ENCODE measurements around the gene PLEKHH2. TPM values are rescaled to one million over a fixed set of nuclear protein-coding genes. Genes with fewer than 3 reads are reported as not detected.
"Not testable (repeated sequence)": the region's sequence is repeated elsewhere in the genome, so short reads cannot be mapped to it uniquely, and the experiment has no call there.

The PLEKHH2 gene
- total and polyA plus RNA-seq, 5 donors = 3.2 to 5.9 (median 3.9) TPM

DNA sequence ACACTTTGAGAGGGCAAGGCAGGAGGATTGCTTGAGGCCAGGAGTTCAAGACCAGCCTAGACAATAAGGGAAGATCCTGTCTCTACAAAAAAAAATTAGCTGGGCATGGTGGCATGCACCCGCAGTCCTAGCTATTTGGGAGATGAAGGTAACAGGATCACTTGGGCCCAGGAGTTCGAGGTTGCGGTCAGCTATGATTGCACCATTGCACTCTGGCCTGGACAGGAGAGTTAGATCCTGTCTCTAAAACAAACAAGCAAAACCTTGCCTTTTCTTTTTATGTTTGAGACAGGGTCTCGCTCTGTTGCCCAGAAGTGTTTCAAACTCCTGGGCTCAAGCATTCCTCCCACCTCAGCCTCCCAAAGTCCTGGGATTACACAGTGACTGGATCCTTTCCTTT is 26.7 kb upstream of the PLEKHH2 start:
- Histone ChIP-seq H3K4me1 (ENCODE audit: control insufficient read depth, insufficient read depth, low read length) (no peaks in the 10 kb centered on the region), H3K27ac (ENCODE audit: low read length) (no peak overlapping the region), H3K27me3 (ENCODE audit: control insufficient read depth, insufficient read depth) (no peaks in the 10 kb centered on the region), H3K4me3 (ENCODE audit: low read length) (no peak overlapping the region), H3K9me3 (ENCODE audit: control insufficient read depth, low read length) (no peaks in the 10 kb centered on the region)
- no peak for DNase-seq
- intact Hi-C loops (cut with DNase I) = loop anchor here in 2 of 4 donors (10.0 kb wide), 1 partner anchor 164 kb away; the partner anchor contains the start of gene DYNC2LI1 (in 2 of the 2)
- ATAC-seq = no peak
- WGBS = 94% methylated on average over 4 of the region's 4 CpGs

DNA sequence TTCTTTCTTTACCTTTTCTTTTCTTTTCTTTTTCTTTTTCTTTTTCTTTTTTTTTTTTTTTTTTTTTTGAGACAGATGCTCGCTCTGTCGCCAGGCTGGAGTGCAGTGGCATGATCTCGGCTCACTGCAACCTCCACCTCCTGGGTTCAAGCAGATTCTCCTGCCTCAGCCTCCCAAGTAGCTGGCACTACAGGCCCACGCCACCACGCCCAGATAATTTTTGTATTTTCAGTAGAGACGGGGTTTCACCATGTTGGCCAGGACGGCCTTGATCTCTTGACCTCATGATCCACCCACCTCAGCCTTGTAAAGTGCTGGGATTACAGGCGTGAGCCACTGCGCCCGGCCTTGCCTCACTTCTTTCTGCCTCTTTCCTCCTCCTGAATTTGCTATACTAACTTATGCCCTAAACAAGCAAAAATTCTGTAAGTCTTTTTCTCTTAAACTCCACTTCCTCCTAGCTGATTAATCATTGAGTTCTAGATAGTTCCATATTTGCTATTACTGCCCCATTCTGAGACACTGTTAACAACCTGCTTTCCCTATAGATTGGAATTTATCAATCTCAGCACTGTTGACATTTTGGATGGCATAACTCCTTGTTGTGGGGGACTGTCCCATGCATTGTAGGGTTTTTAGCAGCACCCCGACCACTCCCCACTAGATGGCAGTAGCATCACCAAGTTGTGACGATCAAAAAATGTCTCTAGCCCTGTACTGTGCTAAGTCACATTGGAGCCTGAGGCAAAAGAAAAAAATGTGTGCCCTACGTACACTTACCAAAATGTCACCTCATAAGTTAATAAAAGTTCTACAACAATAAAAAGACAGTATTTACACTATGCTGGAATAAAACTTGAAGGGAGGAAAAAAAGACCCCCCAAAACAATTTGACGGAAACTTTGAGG is 24.8 kb upstream of the PLEKHH2 start:
- H3K27me3 ChIP-seq (ENCODE audit: control insufficient read depth, insufficient read depth) = no peaks in the 10 kb centered on the region
- 62% methylated on average over 14 of the region's 14 CpGs for WGBS
- no peak overlapping the region for H3K27ac ChIP-seq (ENCODE audit: low read length)
- no peak overlapping the region for H3K4me3 ChIP-seq (ENCODE audit: low read length)
- intact Hi-C loops (cut with DNase I) = loop anchor here in 2 of 4 donors (10.0 kb wide), 1 partner anchor 163 kb away; the partner anchor contains the start of gene DYNC2LI1 (in 2 of the 2)
- H3K4me1 ChIP-seq (ENCODE audit: control insufficient read depth, insufficient read depth, low read length) = no peaks in the 10 kb centered on the region
- peak; percentile 60 to 86 (median 78) for DNase-seq
- H3K9me3 ChIP-seq (ENCODE audit: control insufficient read depth, low read length) = no peaks in the 10 kb centered on the region
- ATAC-seq = peak; percentile 89 to 91

DNA sequence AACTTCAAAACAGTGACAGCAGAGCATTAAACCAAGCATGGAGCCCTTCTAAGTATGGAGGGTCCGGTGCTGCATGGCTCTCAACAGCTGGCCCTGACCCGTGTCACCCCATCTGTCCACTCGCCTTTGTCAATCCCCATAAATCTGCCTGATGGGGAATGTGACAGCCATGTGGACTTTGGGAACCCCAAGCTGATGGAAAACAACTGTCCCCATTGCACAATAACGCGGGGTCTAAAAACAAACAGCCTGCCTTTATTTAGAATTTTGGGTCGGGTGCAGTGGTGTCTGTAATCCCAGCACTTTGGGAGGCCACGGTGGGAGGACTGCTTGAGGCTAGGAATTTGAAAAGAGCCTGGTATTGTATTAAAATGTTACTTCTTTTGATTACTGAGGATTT is 24.1 kb upstream of the PLEKHH2 start:
- DNase-seq (no peak), ATAC-seq (no peak)
- H3K27ac ChIP-seq (ENCODE audit: low read length) = no peak overlapping the region
- no peak overlapping the region for H3K4me3 ChIP-seq (ENCODE audit: low read length)
- intact Hi-C loops (cut with DNase I) = loop anchor here in 2 of 4 donors (10.0 kb wide), 1 partner anchor 162 kb away; the partner anchor contains the start of gene DYNC2LI1 (in 2 of the 2)
- no peaks in the 10 kb centered on the region for H3K27me3 ChIP-seq (ENCODE audit: control insufficient read depth, insufficient read depth)
- WGBS = 75% methylated on average over 7 of the region's 7 CpGs
- no peaks in the 10 kb centered on the region for H3K4me1 ChIP-seq (ENCODE audit: control insufficient read depth, insufficient read depth, low read length)
- H3K9me3 ChIP-seq (ENCODE audit: control insufficient read depth, low read length) = no peaks in the 10 kb centered on the region

DNA sequence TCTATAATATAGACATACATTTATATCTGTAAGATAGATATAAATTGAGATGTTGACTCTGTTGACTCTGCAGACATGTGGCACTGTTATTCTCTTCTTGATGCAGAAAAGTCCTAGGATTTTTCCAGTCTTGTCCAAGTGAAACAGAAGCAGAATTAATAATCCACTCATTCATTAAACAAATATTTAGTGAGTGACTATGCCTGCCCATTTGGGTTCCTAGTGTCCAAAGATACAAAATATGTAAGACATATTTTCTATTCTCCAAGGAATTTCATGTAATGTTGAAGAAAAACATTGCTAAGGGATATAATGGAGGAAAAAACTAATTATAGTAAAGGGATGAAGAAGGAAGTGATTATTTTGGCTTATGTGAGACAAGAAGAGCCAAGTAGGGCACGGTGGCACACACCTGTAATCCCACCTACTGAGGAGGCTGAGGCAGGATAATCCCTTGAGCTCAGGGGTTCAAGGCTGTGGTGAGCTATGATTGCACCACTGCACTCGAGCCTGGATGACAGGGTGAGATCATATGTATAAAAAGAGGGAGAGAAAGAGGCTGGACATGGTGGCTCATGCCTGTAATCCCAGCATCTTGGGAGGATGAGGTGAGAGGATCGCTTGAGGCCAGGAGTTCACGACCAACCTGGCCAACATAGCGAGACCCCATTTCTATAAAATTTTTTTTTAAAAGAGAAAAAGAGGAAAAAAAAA is 19.9 kb upstream of the PLEKHH2 start:
- Histone ChIP-seq H3K4me3 (ENCODE audit: low read length) (no peak overlapping the region), H3K27me3 (ENCODE audit: control insufficient read depth, insufficient read depth) (no peaks in the 10 kb centered on the region), H3K9me3 (ENCODE audit: control insufficient read depth, low read length) (no peaks in the 10 kb centered on the region), H3K27ac (ENCODE audit: low read length) (no peak overlapping the region), H3K4me1 (ENCODE audit: control insufficient read depth, insufficient read depth, low read length) (no peaks in the 10 kb centered on the region)
- intact Hi-C loops (cut with DNase I) = loop anchor here in 2 of 4 donors (10.0 kb wide), 1 partner anchor 158 kb away; the partner anchor contains the start of gene DYNC2LI1 (in 2 of the 2)
- ATAC-seq = no peak
- 79% methylated on average over 5 of the region's 5 CpGs for WGBS
- DNase-seq = no peak

DNA sequence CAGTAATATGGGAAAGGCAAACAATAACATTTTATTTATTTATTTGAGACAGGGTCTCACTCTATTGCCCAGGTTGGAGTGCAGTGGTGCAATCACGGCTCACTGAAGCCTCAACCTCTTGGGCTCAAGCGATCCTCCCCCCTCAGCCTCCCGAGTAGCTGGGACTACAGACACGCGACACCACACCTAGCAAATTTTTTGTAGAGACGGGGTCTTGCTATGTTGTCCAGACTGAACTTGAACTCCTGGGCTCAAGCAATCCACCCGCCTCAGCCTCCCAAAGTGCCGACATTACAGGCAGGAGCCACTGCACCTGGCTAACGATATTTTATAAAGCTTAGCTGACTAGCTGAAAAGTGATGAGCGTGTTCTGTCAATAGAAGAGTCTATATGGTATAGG is 17.5 kb upstream of the PLEKHH2 start:
- intact Hi-C loops (cut with DNase I) = loop anchor here in 2 of 4 donors (10.0 kb wide), 1 partner anchor 155 kb away; the partner anchor contains the start of gene DYNC2LI1 (in 2 of the 2)
- H3K4me3 ChIP-seq (ENCODE audit: low read length) = no peak overlapping the region
- no peak overlapping the region for H3K27ac ChIP-seq (ENCODE audit: low read length)
- no peaks in the 10 kb centered on the region for H3K9me3 ChIP-seq (ENCODE audit: control insufficient read depth, low read length)
- no peaks in the 10 kb centered on the region for H3K27me3 ChIP-seq (ENCODE audit: control insufficient read depth, insufficient read depth)
- H3K4me1 ChIP-seq (ENCODE audit: control insufficient read depth, insufficient read depth, low read length) = no peaks in the 10 kb centered on the region
- no peak for DNase-seq
- 93% methylated on average over 10 of the region's 10 CpGs for WGBS
- ATAC-seq = no peak

DNA sequence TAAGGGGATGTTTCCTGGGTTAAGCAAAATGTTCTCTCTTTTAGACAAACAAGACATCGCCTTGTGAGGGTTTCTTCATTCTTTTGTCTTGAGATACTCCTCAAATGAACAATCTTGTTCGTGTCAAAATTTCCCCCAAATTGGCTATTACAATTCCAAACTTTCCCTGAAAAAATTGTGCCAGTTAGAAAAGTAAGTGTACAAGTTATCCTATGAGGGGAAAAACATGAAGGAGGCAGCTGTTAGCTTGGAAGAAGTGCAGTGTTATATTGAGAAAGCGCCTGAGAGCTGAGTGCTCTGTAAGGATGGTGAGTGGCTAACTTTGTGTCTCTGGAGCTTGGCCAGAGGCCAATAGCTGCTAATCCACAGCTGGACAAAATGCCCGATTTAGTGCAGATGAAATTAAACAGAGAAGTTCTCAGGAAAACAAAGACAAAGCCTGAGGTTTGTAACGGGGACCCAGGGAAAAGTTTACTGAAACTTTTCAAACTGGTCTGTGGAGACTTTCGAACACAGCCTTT is 14.1 kb upstream of the PLEKHH2 start:
- Histone ChIP-seq H3K4me3 (ENCODE audit: low read length) (no peak overlapping the region), H3K27ac (ENCODE audit: low read length) (no peak overlapping the region), H3K9me3 (ENCODE audit: control insufficient read depth, low read length) (no peaks in the 10 kb centered on the region), H3K4me1 (ENCODE audit: control insufficient read depth, insufficient read depth, low read length) (no peaks in the 10 kb centered on the region), H3K27me3 (ENCODE audit: control insufficient read depth, insufficient read depth) (no peaks in the 10 kb centered on the region)
- 40% methylated on average over 6 of the region's 6 CpGs for WGBS
- intact Hi-C loops (cut with DNase I) = no loop called here
- peak; percentile 51 to 59 for ATAC-seq
- DNase-seq = peak in 2 of 3 donors; percentile 52 to 80

DNA sequence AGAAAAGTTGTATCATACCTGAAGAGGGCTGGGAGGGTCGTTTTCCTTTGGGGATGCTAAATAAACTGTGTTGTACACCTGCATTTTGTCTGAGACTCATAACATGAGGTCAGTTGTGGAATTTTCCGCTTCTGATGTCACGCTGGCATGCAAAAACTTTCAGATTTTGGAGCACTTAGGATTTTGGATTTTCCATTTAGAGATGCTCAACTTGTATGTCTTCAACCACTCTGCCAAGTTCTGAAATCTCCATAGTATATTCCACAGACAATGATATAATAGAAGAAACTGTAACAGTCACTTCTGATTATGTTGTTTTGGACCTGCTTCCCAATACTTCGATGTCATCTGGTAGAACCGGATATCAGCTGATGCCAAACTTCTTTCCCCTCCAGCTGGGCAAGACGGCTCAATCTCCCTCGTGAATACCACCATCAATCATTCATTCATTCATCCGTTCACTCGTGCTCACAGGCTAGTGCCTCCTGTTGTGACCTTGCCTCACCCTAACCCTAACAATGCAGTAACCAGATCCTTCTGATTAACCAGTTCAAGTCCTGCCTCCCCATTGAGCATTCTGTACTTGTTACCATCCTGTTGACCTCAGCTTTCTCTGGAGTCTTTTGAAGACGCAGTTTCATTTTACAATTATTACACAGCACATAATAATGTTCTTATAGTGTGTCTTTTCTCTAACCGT is 5.3 kb upstream of the PLEKHH2 start:
- Histone ChIP-seq H3K4me1 (ENCODE audit: control insufficient read depth, insufficient read depth, low read length) (peaks cover 5% of the 10 kb centered on the region), H3K9me3 (ENCODE audit: control insufficient read depth, low read length) (no peaks in the 10 kb centered on the region), H3K27me3 (ENCODE audit: control insufficient read depth, insufficient read depth) (no peaks in the 10 kb centered on the region), H3K27ac (ENCODE audit: low read length) (no peak overlapping the region), H3K4me3 (ENCODE audit: low read length) (no peak overlapping the region)
- intact Hi-C loops (cut with DNase I) = no loop called here
- DNase-seq (no peak), ATAC-seq (no peak)
- WGBS = 57% methylated on average over 11 of the region's 11 CpGs

DNA sequence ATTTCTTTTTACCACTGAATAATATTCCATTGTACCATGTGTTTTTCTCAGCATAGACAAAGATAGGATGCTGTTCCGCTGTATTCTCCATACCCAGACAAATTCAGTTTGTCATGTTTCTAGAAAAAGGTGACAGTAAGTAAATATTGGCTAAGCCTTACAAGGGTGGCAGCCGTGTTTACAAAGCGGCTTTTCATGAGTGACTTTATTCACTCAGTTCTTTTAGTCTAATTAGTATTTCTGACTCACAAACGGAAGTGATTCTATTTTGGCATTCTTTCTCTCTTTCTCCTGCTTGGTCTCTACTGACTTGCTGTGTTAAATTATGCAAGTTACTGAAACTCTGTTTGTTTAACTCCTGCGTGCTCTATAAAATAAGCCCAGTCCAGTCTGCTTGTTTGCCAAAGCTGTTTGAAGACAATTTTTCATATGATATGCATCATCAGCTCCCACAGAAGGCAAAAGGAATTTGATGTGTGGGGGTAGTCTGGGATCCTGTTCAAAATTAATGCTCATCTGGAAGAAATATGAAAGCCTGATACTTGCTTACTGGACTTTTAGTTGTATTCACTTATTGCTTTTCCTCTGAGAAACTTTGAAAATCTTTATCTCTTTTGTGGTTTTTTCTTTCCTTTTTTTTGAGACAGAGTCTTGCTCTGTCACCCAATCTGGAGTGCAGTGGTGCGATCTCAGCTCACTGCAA is 2.3 kb upstream of the PLEKHH2 start:
- WGBS = 42% methylated on average over 6 of the region's 6 CpGs
- DNase-seq (no peak), ATAC-seq (no peak)
- Histone ChIP-seq H3K4me3 (ENCODE audit: low read length) (no peak overlapping the region), H3K4me1 (ENCODE audit: control insufficient read depth, insufficient read depth, low read length) (peaks cover 6% of the 10 kb centered on the region), H3K27me3 (ENCODE audit: control insufficient read depth, insufficient read depth) (no peaks in the 10 kb centered on the region), H3K9me3 (ENCODE audit: control insufficient read depth, low read length) (no peaks in the 10 kb centered on the region), H3K27ac (ENCODE audit: low read length) (no peak overlapping the region)
- intact Hi-C loops (cut with DNase I) = no loop called here

DNA sequence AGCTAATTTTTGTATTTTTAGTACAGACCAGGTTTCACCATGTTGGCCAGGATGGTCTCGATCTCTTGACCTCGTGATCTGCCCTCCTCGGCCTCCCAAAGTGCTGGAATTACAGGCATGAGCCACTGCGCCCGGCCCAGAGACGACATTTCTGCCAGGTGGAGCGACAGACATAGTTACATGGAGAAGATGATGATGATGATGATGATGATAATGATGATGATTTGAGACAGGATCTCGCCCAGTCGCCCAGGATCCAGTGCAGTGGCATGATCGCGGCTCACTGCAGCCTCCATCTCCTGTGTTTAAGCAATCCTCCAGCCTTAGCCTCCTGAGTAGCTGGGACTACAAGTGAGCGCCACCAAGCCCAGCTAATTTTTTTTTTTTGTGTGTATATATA is 907 bp upstream of the PLEKHH2 start:
- H3K27ac ChIP-seq (ENCODE audit: low read length); H3K4me3 ChIP-seq (ENCODE audit: low read length); ATAC-seq; H3K9me3 ChIP-seq (ENCODE audit: control insufficient read depth, low read length); H3K4me1 ChIP-seq (ENCODE audit: control insufficient read depth, insufficient read depth, low read length); H3K27me3 ChIP-seq (ENCODE audit: control insufficient read depth, insufficient read depth); intact Hi-C loops (cut with DNase I): not testable (repeated sequence)
- peak in 1 of 3 donors; percentile 36 for DNase-seq
- WGBS = 97% methylated on average over 12 of the region's 12 CpGs

DNA sequence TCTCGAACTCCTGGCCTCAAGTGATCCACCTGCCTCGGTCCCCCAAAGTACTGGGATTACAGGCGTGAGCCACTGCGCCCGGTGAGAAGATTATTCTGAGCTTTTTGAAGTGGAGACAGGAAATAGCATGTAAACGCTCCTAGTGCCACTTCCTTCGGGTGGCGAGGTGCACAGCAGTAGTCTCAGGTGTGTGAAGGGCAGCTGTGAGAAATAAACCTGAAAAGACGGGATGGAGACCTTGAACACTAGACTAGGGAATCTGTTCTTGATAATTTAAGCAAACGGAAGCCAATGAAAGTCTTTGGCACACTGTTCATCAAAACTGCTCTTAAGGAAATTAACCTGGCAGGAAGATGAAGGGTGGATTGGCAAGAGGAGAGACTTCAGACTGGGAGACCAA is 439 bp upstream of the PLEKHH2 start:
- DNase-seq (no peak), ATAC-seq (no peak)
- no peak overlapping the region for H3K27ac ChIP-seq (ENCODE audit: low read length)
- no peaks in the 10 kb centered on the region for H3K27me3 ChIP-seq (ENCODE audit: control insufficient read depth, insufficient read depth)
- WGBS = 38% methylated on average over 10 of the region's 10 CpGs
- peaks cover 6% of the 10 kb centered on the region for H3K4me1 ChIP-seq (ENCODE audit: control insufficient read depth, insufficient read depth, low read length)
- H3K4me3 ChIP-seq (ENCODE audit: low read length) = peak overlapping the region; percentile 75
- no peaks in the 10 kb centered on the region for H3K9me3 ChIP-seq (ENCODE audit: control insufficient read depth, low read length)
- intact Hi-C loops (cut with DNase I) = no loop called here
